Measurements from ENCODE around the gene IGSF8.

Gene IGSF8

GRCh38 chr1:160043543-160043942 is 54.9 kb downstream of the IGSF8 start:
- DNase-seq (ENCODE audit: low read depth in 1 of 2, low spot score in 1 of 2) = no peak
